Fibroblast of mammary gland (primary cell): ENCODE measurements around the gene TOMM20.

Experiments
- DNase-seq: peaks from one replicate; pipeline ENCODE4 v3.0.0-alpha.2; 2010; ENCODE audit warnings: low read depth
- H3K4me3 ChIP-seq: 2 replicates; pipeline ENCODE4 v1.5.1; 2011; ENCODE audit warnings: low read depth, mild to moderate bottlenecking, low read length, moderate library complexity; ENCODE audit not compliant: control insufficient read depth
- CTCF ChIP-seq: conservative IDR thresholded peaks from 2 replicates; pipeline ENCODE4 v1.5.1; 2011; ENCODE audit warnings: low read depth, low read length, inconsistent platforms; ENCODE audit not compliant: control insufficient read depth, insufficient read depth

Gene TOMM20

GRCh38 chr1:235069577-235070563 is 58.8 kb downstream of the TOMM20 start:
- no peak overlapping the region for H3K4me3 ChIP-seq
- no peak for TF ChIP-seq CTCF
- peak; percentile 99 for DNase-seq

DNA sequence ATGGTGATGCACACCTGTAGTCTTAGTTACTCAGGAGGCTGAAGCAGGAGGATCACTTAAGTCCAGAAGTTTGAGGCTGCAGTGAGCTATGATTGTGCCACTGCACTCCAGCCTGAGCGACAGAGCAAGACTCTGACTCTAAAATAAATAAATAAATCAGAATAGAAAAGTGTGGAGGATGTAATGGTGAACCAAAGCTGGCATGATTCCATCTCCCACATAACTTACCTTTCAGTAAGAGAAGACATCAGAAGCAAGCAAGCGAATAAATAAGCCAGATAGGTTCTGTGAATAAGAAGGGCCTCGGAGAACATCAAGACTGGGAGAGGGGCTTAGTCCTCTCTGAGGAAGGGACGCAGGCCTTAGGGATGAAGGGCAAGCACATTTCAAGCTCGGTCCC is 59.5 kb downstream of the TOMM20 start:
- no peak overlapping the region for H3K4me3 ChIP-seq

GRCh38 chr1:235068158-235069121 is 60.2 kb downstream of the TOMM20 start:
- no peak overlapping the region for H3K4me3 ChIP-seq
- TF ChIP-seq CTCF, result no peak
- DNase-seq, result peak; percentile 98

More for the DNA sequence above, 59.5 kb downstream of the TOMM20 start:
- DNase-seq, result no peak
- no peak for TF ChIP-seq CTCF

DNA sequence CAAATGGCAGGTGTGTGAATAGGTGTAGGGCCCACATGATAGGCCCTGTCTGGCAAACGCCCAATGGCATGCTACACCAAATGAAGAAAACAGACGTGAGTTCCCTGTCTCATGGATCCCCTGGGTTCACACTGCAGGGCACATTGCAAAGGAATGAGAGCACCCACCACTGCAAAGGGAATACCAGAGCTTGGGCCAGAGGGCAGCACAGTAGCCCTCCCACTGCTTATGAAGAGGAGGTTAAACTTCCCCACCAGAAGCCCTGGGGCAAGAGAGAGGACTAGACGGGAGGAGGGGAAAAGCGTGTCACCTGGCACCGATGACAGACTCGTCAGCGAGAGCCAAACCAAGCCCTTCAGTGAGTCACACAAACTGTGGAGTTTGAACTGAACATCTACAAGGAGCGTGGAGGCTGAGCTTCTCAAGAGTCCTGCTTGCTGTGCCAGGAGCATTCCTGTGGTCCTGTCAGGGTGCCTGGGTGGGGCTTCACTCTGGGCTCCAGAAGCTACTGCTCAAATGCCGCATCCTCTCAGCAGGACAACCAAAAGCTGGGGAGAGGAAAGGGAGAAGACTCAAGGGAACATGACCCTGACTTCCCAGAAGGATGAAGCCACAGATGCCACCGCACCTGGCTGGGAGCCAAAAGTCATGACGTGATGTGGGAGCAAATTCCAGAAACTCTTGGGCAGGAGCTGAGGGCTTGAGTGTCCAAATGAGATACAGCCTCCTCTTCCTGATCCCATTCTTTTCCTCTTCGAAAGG is 61.1 kb downstream of the TOMM20 start:
- DNase-seq, result peak; percentile 100
- no peak overlapping the region for H3K4me3 ChIP-seq
- no peak for TF ChIP-seq CTCF

DNA sequence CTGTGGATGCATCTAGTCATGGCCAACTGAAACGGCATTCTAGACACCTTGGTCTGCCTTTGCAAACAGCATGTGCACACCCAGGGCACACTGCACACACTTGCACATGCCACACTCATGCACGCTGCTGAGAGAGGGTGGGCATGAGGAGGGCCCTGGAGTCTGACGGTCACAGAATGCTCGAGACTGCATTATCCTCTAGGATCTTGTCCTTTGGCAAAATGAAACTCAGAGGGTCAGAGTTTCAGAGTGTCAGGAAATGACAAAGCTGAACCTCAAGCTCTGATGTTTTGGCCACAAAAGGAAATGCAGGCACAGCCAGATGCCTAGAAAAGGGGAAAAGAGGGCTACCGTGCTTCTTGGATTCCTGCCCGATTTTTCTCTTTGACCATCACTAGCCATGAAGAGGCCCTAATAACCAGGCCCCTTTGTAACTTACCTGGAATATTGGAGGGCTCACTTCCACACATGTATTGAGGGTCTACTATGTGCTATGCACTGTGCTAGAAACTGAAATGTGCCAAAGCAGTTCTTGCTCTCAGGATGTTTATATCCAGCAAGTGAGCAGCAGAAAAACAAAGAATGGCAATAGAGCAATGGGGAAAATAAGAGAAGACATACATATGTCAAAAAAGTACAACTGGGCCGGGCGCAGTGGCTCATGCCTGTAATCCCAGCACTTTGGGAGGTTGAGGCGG is 65.4 kb downstream of the TOMM20 start:
- no peak for TF ChIP-seq CTCF
- DNase-seq, result no peak
- H3K4me3 ChIP-seq, result no peak overlapping the region
